ENCODE data around the gene EDEM3. TPM values are rescaled to one million over a fixed set of nuclear protein-coding genes. Genes with fewer than 3 reads are reported as not detected.

EDEM3 gene
- total and polyA plus RNA-seq, 2 of the 8 experiments (the other 6 are each of a cell fraction or from before 2014, with no cell fraction given): 1.6 to 14.0 TPM

GRCh38 chr1:184770181-184770979, 15.7 kb upstream of the EDEM3 start:
- whole genome bisulfite sequencing, 2 experiments (ENCODE audit: extremely low coverage in 1 of 2, insufficient coverage in 1 of 2, insufficient read length in 1 of 2, insufficient replicate concordance in 2 of 2, low coverage in 1 of 2, low lambda C conversion rate in 2 of 2, missing lambda C conversion rate in 1 of 2): 86% methylated on average over 4 of the region's 4 CpGs; no CpG with 5 or more reads in 1 of the 2 experiments
- H2AK5ac ChIP-seq (ENCODE audit: low read depth, low read length): no peak overlapping the region
- H3K14ac ChIP-seq (ENCODE audit: insufficient read length): no peak overlapping the region
- H3K23ac ChIP-seq (ENCODE audit: insufficient read length): no peak overlapping the region
- POLR2A ChIA-PET (ENCODE audit: partially characterized antibody): no interaction called here
- H3K79me2 ChIP-seq (ENCODE audit: control insufficient read depth in 1 of 2, insufficient read depth in 2 of 2, low read length in 2 of 2): no peaks in the 10 kb centered on the region
- CTCF ChIA-PET (ENCODE audit: partially characterized antibody): interaction anchor here (1.1 kb wide), 1 partner anchor 400 kb away, joined by 4 read pairs; no protein-coding TSS in a partner anchor
- H3K23me2 ChIP-seq (ENCODE audit: low read depth, low read length): no peaks in the 10 kb centered on the region
- no peak overlapping the region for H2AFZ ChIP-seq (ENCODE audit: low read length)
- H4K20me1 ChIP-seq (replicated peaks in 1 of 2; ENCODE audit: control insufficient read depth in 1 of 2, insufficient read depth in 2 of 2, low read length in 2 of 2): no peaks in the 10 kb centered on the region
- no peaks in the 10 kb centered on the region for H3K4me1 ChIP-seq (replicated peaks in 1 of 4; ENCODE audit: control insufficient read depth in 3 of 4, insufficient read depth in 4 of 4, low read length in 3 of 4)
- H2BK12ac ChIP-seq (ENCODE audit: low read depth, low read length): no peak overlapping the region
- FAIRE-seq: no peak
- no peak overlapping the region for H4K5ac ChIP-seq (ENCODE audit: insufficient read length, low read depth, low read length)
- DNase-seq (ENCODE audit: low read depth in 1 of 2, low spot score in 2 of 2): no peak
- H4K91ac ChIP-seq (replicated peaks; ENCODE audit: insufficient read length, low read length): no peak overlapping the region
- H3K4ac ChIP-seq (replicated peaks; ENCODE audit: insufficient read length, low read depth, low read length): no peak overlapping the region
- H3K4me3 ChIP-seq (ENCODE audit: extremely low read depth in 1 of 4, insufficient read depth in 2 of 4, low read depth in 3 of 4, low read length in 4 of 4): no peak overlapping the region
- H2BK15ac ChIP-seq (ENCODE audit: low read length): no peak overlapping the region
- H3K79me1 ChIP-seq (ENCODE audit: low read depth, low read length): no peaks in the 10 kb centered on the region
- no peaks in the 10 kb centered on the region for H3K36me3 ChIP-seq (ENCODE audit: control insufficient read depth in 2 of 4, insufficient read depth in 4 of 4, low read length in 3 of 4)
- H3K9me3 ChIP-seq (ENCODE audit: insufficient read depth in 2 of 2, low read depth in 1 of 2, low read length in 1 of 2): no peaks in the 10 kb centered on the region
- H3K27me3 ChIP-seq (replicated peaks in 1 of 4; ENCODE audit: control insufficient read depth in 3 of 4, extremely low read depth in 1 of 4, insufficient read depth in 3 of 4, low read length in 3 of 4): no peaks in the 10 kb centered on the region
- no peak overlapping the region for H3K9ac ChIP-seq (replicated peaks in 1 of 4; ENCODE audit: extremely low read depth in 1 of 4, low read depth in 3 of 4, low read length in 3 of 4)
- no peak overlapping the region for H2BK20ac ChIP-seq (ENCODE audit: low read length)
- H4K8ac ChIP-seq (ENCODE audit: extremely low read depth, insufficient read depth, low read length): no peak overlapping the region
- no peak overlapping the region for H3K56ac ChIP-seq (replicated peaks; ENCODE audit: insufficient read length, low read depth, low read length)
- TF ChIP-seq KDM4A (IDR thresholded peaks at IDR 0.05; ENCODE audit: low read depth, low read length, severe bottlenecking): no peak
- TF ChIP-seq CEBPB (IDR thresholded peaks at IDR 0.05; ENCODE audit: low read depth, low read length): no peak
- TF ChIP-seq POU5F1 (IDR thresholded peaks at IDR 0.05; ENCODE audit: low read depth, low read length): no peak
- TF ChIP-seq CBX8 (IDR thresholded peaks at IDR 0.05; ENCODE audit: borderline replicate concordance, low read depth, low read length): no peak
- TF ChIP-seq CHD2 (IDR thresholded peaks at IDR 0.05; ENCODE audit: low read length): no peak
- no peak for TF ChIP-seq PHF8 (conservative IDR thresholded peaks at IDR 0.05; ENCODE audit: low read depth, low read length)
- TF ChIP-seq TBP (IDR thresholded peaks at IDR 0.05; ENCODE audit: low read depth, low read length): no peak
- no peak for TF ChIP-seq SIRT6 (IDR thresholded peaks at IDR 0.05; ENCODE audit: low read length)
- no peak for TF ChIP-seq RNF2 (IDR thresholded peaks at IDR 0.05; ENCODE audit: borderline replicate concordance, low read depth, low read length, missing control alignments, poor library complexity, severe bottlenecking)
- TF ChIP-seq RAD21 (IDR thresholded peaks at IDR 0.05 in 1 of 2, conservative IDR thresholded peaks at IDR 0.05 in 1 of 2; ENCODE audit: low read depth in 2 of 2, low read length in 2 of 2): no peak
- no peak for TF ChIP-seq SRF (IDR thresholded peaks at IDR 0.05; ENCODE audit: low read depth, low read length)
- TF ChIP-seq CBX5 (IDR thresholded peaks at IDR 0.05; ENCODE audit: low read depth, low read length): no peak
- no peak for TF ChIP-seq BACH1 (IDR thresholded peaks at IDR 0.05; ENCODE audit: low read length)
- H3K27ac ChIP-seq (ENCODE audit: low read depth, low read length): no peak overlapping the region
- H2BK5ac ChIP-seq (ENCODE audit: low read depth, low read length): no peak overlapping the region
- H2BK120ac ChIP-seq (replicated peaks; ENCODE audit: low read depth, low read length): no peak overlapping the region
- H3K18ac ChIP-seq (ENCODE audit: extremely low read depth, low read length): no peak overlapping the region
- no peak overlapping the region for H3K4me2 ChIP-seq (ENCODE audit: insufficient read depth in 1 of 2, low read depth in 2 of 2, low read length in 2 of 2)

Data from H1 (cell line).